ENCODE data around the gene S100Z.
"Not testable (repeated sequence)": the region's sequence is repeated elsewhere in the genome, so short reads cannot be mapped to it uniquely, and the experiment has no call there.

Gene S100Z

GRCh38 chr5:76811214-76811613, 38.6 kb upstream of the S100Z start:
- Histone ChIP-seq H3K4me3 (ENCODE audit: low read depth, low read length) (no peak overlapping the region), H3K27me3 (replicated peaks) (no peaks in the 10 kb centered on the region), H3K27ac (peak overlapping the region; percentile 13), H3K36me3 (replicated peaks) (no peaks in the 10 kb centered on the region)
- peak; percentile 76 for DNase-seq
- in situ Hi-C loops (cut with HindIII; ENCODE audit: low pct_ligation_motif_present, low sequenced_read_pairs): no loop called here
- TF ChIP-seq, protein P1, sequence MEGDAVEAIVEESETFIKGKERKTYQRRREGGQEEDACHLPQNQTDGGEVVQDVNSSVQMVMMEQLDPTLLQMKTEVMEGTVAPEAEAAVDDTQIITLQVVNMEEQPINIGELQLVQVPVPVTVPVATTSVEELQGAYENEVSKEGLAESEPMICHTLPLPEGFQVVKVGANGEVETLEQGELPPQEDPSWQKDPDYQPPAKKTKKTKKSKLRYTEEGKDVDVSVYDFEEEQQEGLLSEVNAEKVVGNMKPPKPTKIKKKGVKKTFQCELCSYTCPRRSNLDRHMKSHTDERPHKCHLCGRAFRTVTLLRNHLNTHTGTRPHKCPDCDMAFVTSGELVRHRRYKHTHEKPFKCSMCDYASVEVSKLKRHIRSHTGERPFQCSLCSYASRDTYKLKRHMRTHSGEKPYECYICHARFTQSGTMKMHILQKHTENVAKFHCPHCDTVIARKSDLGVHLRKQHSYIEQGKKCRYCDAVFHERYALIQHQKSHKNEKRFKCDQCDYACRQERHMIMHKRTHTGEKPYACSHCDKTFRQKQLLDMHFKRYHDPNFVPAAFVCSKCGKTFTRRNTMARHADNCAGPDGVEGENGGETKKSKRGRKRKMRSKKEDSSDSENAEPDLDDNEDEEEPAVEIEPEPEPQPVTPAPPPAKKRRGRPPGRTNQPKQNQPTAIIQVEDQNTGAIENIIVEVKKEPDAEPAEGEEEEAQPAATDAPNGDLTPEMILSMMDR (IDR thresholded peaks at IDR 0.05; ENCODE audit: low read depth, low read length, missing control alignments): no peak

- in situ Hi-C loops (cut with HindIII; ENCODE audit: low pct_ligation_motif_present, low sequenced_read_pairs); H3K36me3 ChIP-seq (replicated peaks): not testable (repeated sequence)
Observed at GRCh38 chr5:76812209-76812608, 37.6 kb upstream of the S100Z start.

DNA sequence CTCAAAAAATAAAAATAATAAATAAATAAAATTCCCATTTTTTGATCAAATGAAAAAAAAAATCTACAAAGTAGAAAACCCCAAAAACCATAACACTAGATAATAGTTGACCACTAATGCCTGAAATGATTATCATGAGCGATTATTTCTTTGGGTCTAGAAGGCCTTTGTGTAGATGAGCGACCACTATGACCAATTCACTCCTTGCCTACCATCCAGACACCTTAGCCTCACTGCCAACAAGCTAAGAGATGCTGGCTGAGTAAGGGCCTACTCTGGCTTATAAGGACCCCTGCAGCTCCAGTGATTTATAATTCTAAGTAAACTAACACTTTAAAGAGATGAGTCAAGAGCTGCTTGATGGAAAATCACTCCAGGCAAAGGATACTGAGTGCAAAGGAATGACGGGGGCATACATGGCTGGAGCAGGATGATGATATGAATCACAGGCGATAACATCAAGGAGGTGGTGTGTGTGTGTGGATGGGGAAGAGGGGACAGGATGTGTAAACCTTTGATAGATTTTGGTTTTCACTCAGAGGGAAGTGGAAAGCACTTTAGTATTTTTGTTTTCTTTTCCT, 35.7 kb upstream of the S100Z start:
- peak overlapping the region; percentile 66 for H3K27ac ChIP-seq
- DNase-seq: peak; percentile 95
- H3K4me3 ChIP-seq (ENCODE audit: low read depth, low read length): no peak overlapping the region
- TF ChIP-seq, protein P1 (IDR thresholded peaks at IDR 0.05; ENCODE audit: low read depth, low read length, missing control alignments): no peak
- in situ Hi-C loops (cut with HindIII; ENCODE audit: low pct_ligation_motif_present, low sequenced_read_pairs): no loop called here
- no peaks in the 10 kb centered on the region for H3K27me3 ChIP-seq (replicated peaks)
- H3K36me3 ChIP-seq (replicated peaks): no peaks in the 10 kb centered on the region

More at GRCh38 chr5:76812209-76812608, 37.6 kb upstream of the S100Z start:
- H3K27me3 ChIP-seq (replicated peaks); DNase-seq; H3K27ac ChIP-seq; H3K4me3 ChIP-seq (ENCODE audit: low read depth, low read length): not testable (repeated sequence)

GRCh38 chr5:76816110-76816831, 33.5 kb upstream of the S100Z start:
- in situ Hi-C loops (cut with HindIII; ENCODE audit: low pct_ligation_motif_present, low sequenced_read_pairs): no loop called here
- H3K27ac ChIP-seq: no peak overlapping the region
- no peaks in the 10 kb centered on the region for H3K27me3 ChIP-seq (replicated peaks)
- TF ChIP-seq, protein P1 (IDR thresholded peaks at IDR 0.05; ENCODE audit: low read depth, low read length, missing control alignments): no peak
- H3K36me3 ChIP-seq (replicated peaks): no peaks in the 10 kb centered on the region
- H3K4me3 ChIP-seq (ENCODE audit: low read depth, low read length): no peak overlapping the region
- DNase-seq: no peak

- in situ Hi-C loops (cut with HindIII; ENCODE audit: low pct_ligation_motif_present, low sequenced_read_pairs): no loop called here
- TF ChIP-seq, protein P1 (IDR thresholded peaks at IDR 0.05; ENCODE audit: low read depth, low read length, missing control alignments): no peak
- H3K4me3 ChIP-seq (ENCODE audit: low read depth, low read length): peak within 1 kb of the TSS; percentile 100
- H3K27ac ChIP-seq: peak within 1 kb of the TSS; percentile 81
- peak; percentile 88 for DNase-seq
- H3K36me3 ChIP-seq (replicated peaks): no peaks in the 10 kb centered on the region
- H3K27me3 ChIP-seq (replicated peaks): no peaks in the 10 kb centered on the region
Observed at GRCh38 chr5:76818844-76819831, 30.7 kb upstream of the S100Z start, which contains the start of gene F2RL1. Gene F2RL1 (plus strand): TSS chr5:76819030. CDS start chr5:76819183, 153 bp downstream.

All from brain microvascular endothelial cell (primary cell).